ENCODE measurements around the gene MCM9.

The MCM9 gene

GRCh38 chr6:118934461-118935330, at the start of gene MCM9:
Gene MCM9 (minus strand): TSS chr6:118935159. CDS start chr6:118931723, 3,436 bp downstream.
- peak; percentile 64 for DNase-seq (ENCODE audit: low read depth)

GRCh38 chr6:118984342-118984741, 49.4 kb upstream of the MCM9 start:
- DNase-seq (ENCODE audit: low read depth) = no peak

- DNase-seq (ENCODE audit: low read depth) = no peak
Observed at GRCh38 chr6:118982575-118982911, 47.6 kb upstream of the MCM9 start.

GRCh38 chr6:118981884-118982574, 47.1 kb upstream of the MCM9 start:
- DNase-seq (ENCODE audit: low read depth) = no peak

- DNase-seq (ENCODE audit: low read depth) = no peak
Observed at GRCh38 chr6:118980063-118980462, 45.1 kb upstream of the MCM9 start.

GRCh38 chr6:118974790-118975189, 39.8 kb upstream of the MCM9 start:
- DNase-seq (ENCODE audit: low read depth) = no peak

GRCh38 chr6:118971682-118972081, 36.7 kb upstream of the MCM9 start:
- no peak for DNase-seq (ENCODE audit: low read depth)

GRCh38 chr6:118970866-118971265, 35.9 kb upstream of the MCM9 start:
- no peak for DNase-seq (ENCODE audit: low read depth)

- DNase-seq (ENCODE audit: low read depth) = no peak
Observed at GRCh38 chr6:118968416-118968815, 33.5 kb upstream of the MCM9 start.

- no peak for DNase-seq (ENCODE audit: low read depth)
Observed at GRCh38 chr6:118967239-118967638, 32.3 kb upstream of the MCM9 start.

GRCh38 chr6:118965843-118966370, 30.9 kb upstream of the MCM9 start:
- no peak for DNase-seq (ENCODE audit: low read depth)

- DNase-seq (ENCODE audit: low read depth) = no peak
Observed at GRCh38 chr6:118965371-118965770, 30.4 kb upstream of the MCM9 start.

- DNase-seq (ENCODE audit: low read depth) = no peak
Observed at GRCh38 chr6:118963003-118963402, 28.0 kb upstream of the MCM9 start.

GRCh38 chr6:118959903-118960302, 24.9 kb upstream of the MCM9 start:
- DNase-seq (ENCODE audit: low read depth) = no peak

- DNase-seq (ENCODE audit: low read depth) = no peak
Observed at GRCh38 chr6:118953391-118953790, 18.4 kb upstream of the MCM9 start.

GRCh38 chr6:118952683-118953082, 17.7 kb upstream of the MCM9 start:
- no peak for DNase-seq (ENCODE audit: low read depth)

- DNase-seq (ENCODE audit: low read depth) = no peak
Observed at GRCh38 chr6:118945217-118945616, 10.3 kb upstream of the MCM9 start.

GRCh38 chr6:118940770-118941169, 5.8 kb upstream of the MCM9 start:
- DNase-seq (ENCODE audit: low read depth) = no peak

GRCh38 chr6:118939683-118940082, 4.7 kb upstream of the MCM9 start:
- no peak for DNase-seq (ENCODE audit: low read depth)

- DNase-seq (ENCODE audit: low read depth) = no peak
Observed at GRCh38 chr6:118935978-118936703, 1.2 kb upstream of the MCM9 start.

GRCh38 chr6:118935331-118935668, 341 bp upstream of the MCM9 start:
- peak; percentile 4 for DNase-seq (ENCODE audit: low read depth)

- DNase-seq (ENCODE audit: low read depth) = no peak
Observed at GRCh38 chr6:118933855-118934460, 1.0 kb downstream of the MCM9 start.
